Measurements from ENCODE around the gene UGT1A10. TPM values are rescaled to one million over a fixed set of nuclear protein-coding genes. Genes with fewer than 3 reads are reported as not detected.

The UGT1A10 gene
- total and polyA plus RNA-seq, 10 of the 15 experiments (the other 5 are each of a cell fraction or from before 2014, with no cell fraction given), result not detected

- ChIA-PET RAD21 (ENCODE audit: unreplicated experiment) (no interaction called here), CTCF (no interaction called here), POLR2A (interaction anchor here (0.5 kb wide), 1 partner anchor 160 kb away, joined by 3 read pairs; no protein-coding TSS in a partner anchor), SMC1A (ENCODE audit: uncharacterized antibody, unreplicated experiment) (no interaction called here)
- H4K20me1 ChIP-seq (ENCODE audit: control insufficient read depth, insufficient read depth), result no peaks in the 10 kb centered on the region
- intact Hi-C loops (cut with micrococcal nuclease; ENCODE audit: unreplicated experiment), result no loop called here
- no peak overlapping the region for H3K4me3 ChIP-seq
- TF ChIP-seq IRF5 (IDR thresholded peaks at IDR 0.05; ENCODE audit: borderline replicate concordance) (no peak), NBN (IDR thresholded peaks at IDR 0.05) (no peak), CEBPZ (IDR thresholded peaks at IDR 0.05; ENCODE audit: low read depth, low read length) (no peak)
- no peaks in the 10 kb centered on the region for H3K36me3 ChIP-seq (ENCODE audit: control insufficient read depth in 2 of 2, insufficient read depth in 2 of 2, low read length in 1 of 2)
- no peaks in the 10 kb centered on the region; a peak in 2 of 4 replicates for H3K27me3 ChIP-seq (replicated peaks in 1 of 2; ENCODE audit: control insufficient read depth in 2 of 2, insufficient read depth in 2 of 2, low read length in 1 of 2)
- no peak overlapping the region for H2AFZ ChIP-seq (ENCODE audit: control insufficient read depth, low read depth, low read length)
- no peaks in the 10 kb centered on the region for H3K9me3 ChIP-seq (replicated peaks; ENCODE audit: control insufficient read depth, insufficient read depth, low read length)
- ATAC-seq (no peak), DNase-seq (ENCODE audit: low read depth, low spot score) (no peak), FAIRE-seq (no peak)
- H3K4me2 ChIP-seq (ENCODE audit: control insufficient read depth, insufficient read depth), result no peak overlapping the region
- no peaks in the 10 kb centered on the region for H3K4me1 ChIP-seq (ENCODE audit: control insufficient read depth, insufficient read depth, low read length)
- BruUV-seq (replicated peaks), result no TSS peak
- in situ Hi-C loops (cut with MboI), result no loop called here
- no peaks in the 10 kb centered on the region for H3K79me2 ChIP-seq (ENCODE audit: control insufficient read depth, insufficient read depth, low read length)
- 0% methylated on average over 2 of the region's 2 CpGs for WGBS (ENCODE audit: insufficient coverage, insufficient replicate concordance, low lambda C conversion rate, missing lambda C conversion rate)
- no peak overlapping the region for H3K9ac ChIP-seq (ENCODE audit: control insufficient read depth, insufficient read depth, low read length)
- no peak overlapping the region for H3K27ac ChIP-seq (ENCODE audit: control insufficient read depth, insufficient read depth)
These were observed 39.8 kb downstream of the UGT1A10 start for GRCh38 chr2:233676046-233676445.

All from GM12878 (cell line).